H9 (cell line): ENCODE measurements around the gene KIF18B. TPM values are rescaled to one million over a fixed set of nuclear protein-coding genes. Genes with fewer than 3 reads are reported as not detected.

Source experiments
- DNase-seq: peaks from one replicate; pipeline ENCODE4 v3.0.0-alpha.2; 2017
- H2AFZ ChIP-seq: one replicate; pipeline ENCODE4 v1.6.1; 2013; ENCODE audit warnings: mild to moderate bottlenecking, low read length, control low read depth, moderate library complexity
- H2AK5ac ChIP-seq: 2 replicates; pipeline ENCODE4 v1.6.1; 2013; ENCODE audit warnings: low read length, control low read depth, mixed read lengths; ENCODE audit not compliant: insufficient read length
- H2BK120ac ChIP-seq: one replicate; pipeline ENCODE4 v1.6.1; 2013; ENCODE audit warnings: low read depth, mild to moderate bottlenecking, low read length, control low read depth, inconsistent platforms; ENCODE audit not compliant: poor library complexity, severe bottlenecking
- H2BK12ac ChIP-seq: 2 replicates; pipeline ENCODE4 v1.6.1; 2013; ENCODE audit warnings: low read length, control low read depth, mixed read lengths, low read depth; ENCODE audit not compliant: insufficient read length
- H2BK15ac ChIP-seq: 2 replicates; pipeline ENCODE4 v1.6.1; 2013; ENCODE audit warnings: low read depth, low read length, control low read depth
- H2BK20ac ChIP-seq: one replicate; pipeline ENCODE4 v1.6.1; 2013; ENCODE audit warnings: low read depth, mild to moderate bottlenecking, low read length, control low read depth, inconsistent platforms; ENCODE audit not compliant: poor library complexity, severe bottlenecking
- H2BK5ac ChIP-seq: 2 replicates; pipeline ENCODE4 v1.6.1; 2013; ENCODE audit warnings: low read length, control low read depth, mixed read lengths; ENCODE audit not compliant: insufficient read length
- H3K14ac ChIP-seq: 2 replicates; pipeline ENCODE4 v1.6.1; 2013; ENCODE audit warnings: low read length, control low read depth; ENCODE audit not compliant: insufficient read depth
- H3K18ac ChIP-seq: 2 replicates; pipeline ENCODE4 v1.6.1; 2013; ENCODE audit warnings: low read depth, mild to moderate bottlenecking, mixed read lengths, low read length, control low read depth; ENCODE audit not compliant: insufficient read length
- H3K23ac ChIP-seq: 2 replicates; pipeline ENCODE4 v1.6.1; 2013; ENCODE audit warnings: low read length, control low read depth, mixed read lengths, low read depth; ENCODE audit not compliant: insufficient read length
- H3K23me2 ChIP-seq: 2 replicates; pipeline ENCODE4 v1.6.1; 2013; ENCODE audit warnings: low read depth, mild to moderate bottlenecking, mixed read lengths, low read length, control low read depth; ENCODE audit not compliant: insufficient read length, poor library complexity, severe bottlenecking
- H3K27ac ChIP-seq: 2 replicates; pipeline ENCODE4 v1.5.1; 2013; ENCODE audit warnings: low read length, control low read depth, mixed read lengths, low read depth; ENCODE audit not compliant: insufficient read length
- H3K27me3 ChIP-seq: 2 replicates; pipeline ENCODE4 v1.6.1; 2013; ENCODE audit warnings: low read length, control low read depth, inconsistent platforms; ENCODE audit not compliant: insufficient read depth
- H3K4ac ChIP-seq: 2 replicates; pipeline ENCODE4 v1.6.1; 2013; ENCODE audit warnings: low read depth, mild to moderate bottlenecking, control low read depth, inconsistent platforms, low read length, moderate library complexity
- H3K4me1 ChIP-seq: 2 replicates; pipeline ENCODE4 v1.6.1; 2013; ENCODE audit warnings: low read length, control low read depth, inconsistent platforms; ENCODE audit not compliant: insufficient read depth
- H3K4me2 ChIP-seq: 2 replicates; pipeline ENCODE4 v1.6.1; 2013; ENCODE audit warnings: low read length, control low read depth, mixed read lengths; ENCODE audit not compliant: insufficient read length, insufficient read depth
- H3K56ac ChIP-seq: 2 replicates; pipeline ENCODE4 v1.6.1; 2013; ENCODE audit warnings: low read depth, mild to moderate bottlenecking, mixed read lengths, low read length, control low read depth; ENCODE audit not compliant: insufficient read length
- H3K79me1 ChIP-seq: 2 replicates; pipeline ENCODE4 v1.6.1; 2013; ENCODE audit warnings: low read depth, mild to moderate bottlenecking, moderate library complexity, low read length, control low read depth, inconsistent platforms; ENCODE audit not compliant: insufficient read depth, poor library complexity, severe bottlenecking
- H3K79me2 ChIP-seq: 2 replicates; pipeline ENCODE4 v1.6.1; 2013; ENCODE audit warnings: low read length, control low read depth, inconsistent platforms; ENCODE audit not compliant: insufficient read depth
- H3K9ac ChIP-seq: 2 replicates; pipeline ENCODE4 v1.6.1; 2013; ENCODE audit warnings: low read length, control low read depth, mixed read lengths; ENCODE audit not compliant: insufficient read length; ENCODE audit errors: extremely low read depth
- H3K9me3 ChIP-seq: one replicate; pipeline ENCODE4 v1.6.1; 2013; ENCODE audit warnings: low read depth, low read length, inconsistent platforms; ENCODE audit not compliant: control insufficient read depth
- H3T11ph ChIP-seq: one replicate; pipeline ENCODE4 v1.6.1; 2013; ENCODE audit warnings: mild to moderate bottlenecking, low read length, control low read depth, inconsistent platforms
- H4K20me1 ChIP-seq: one replicate; pipeline ENCODE4 v1.6.1; 2013; ENCODE audit not compliant: control insufficient read depth, insufficient read length, insufficient read depth
- H4K5ac ChIP-seq: 2 replicates; pipeline ENCODE4 v1.6.1; 2013; ENCODE audit warnings: low read depth, mild to moderate bottlenecking, mixed read lengths, low read length, control low read depth; ENCODE audit not compliant: insufficient read length
- H4K8ac ChIP-seq: replicated peaks from 2 replicates; pipeline ENCODE4 v1.6.1; 2013; ENCODE audit warnings: low read length, control low read depth, mixed read lengths, low read depth; ENCODE audit not compliant: insufficient read length
- H4K91ac ChIP-seq: 2 replicates; pipeline ENCODE4 v1.6.1; 2013; ENCODE audit warnings: low read depth, mild to moderate bottlenecking, moderate library complexity, mixed read lengths, low read length, control low read depth; ENCODE audit not compliant: insufficient read length
- H3K27ac Mint-ChIP-seq, 3 experiments: 2 replicates in 2 of 3; 3 replicates in 1 of 3; pipeline ENCODE4 v1.8.0; 2020 to 2021; ENCODE audit warnings: mixed read lengths in 3 of 3, mild to moderate bottlenecking in 1 of 3, moderate library complexity in 1 of 3
- H3K27me3 Mint-ChIP-seq: 2 replicates; pipeline ENCODE4 v1.8.0; 2021; ENCODE audit warnings: low read depth, mild to moderate bottlenecking, moderate library complexity, mixed read lengths
- H3K36me3 Mint-ChIP-seq, 3 experiments: 2 replicates in 2 of 3; 3 replicates in 1 of 3; pipeline ENCODE4 v1.8.0; 2020 to 2021; ENCODE audit warnings: low read depth in 3 of 3, mixed read lengths in 3 of 3; ENCODE audit not compliant: insufficient read depth in 1 of 3
- H3K4me1 Mint-ChIP-seq, 2 experiments: 2 replicates each; pipeline ENCODE4 v1.8.0; 2020; ENCODE audit warnings: mixed read lengths in 2 of 2
- H3K4me3 Mint-ChIP-seq, 2 experiments: 2 replicates in 1 of 2; 3 replicates in 1 of 2; pipeline ENCODE4 v1.8.0; 2020 to 2021; ENCODE audit warnings: mild to moderate bottlenecking in 2 of 2, mixed read lengths in 2 of 2, moderate library complexity in 1 of 2
- H3K9me3 Mint-ChIP-seq, 2 experiments: 2 replicates in 1 of 2; 3 replicates in 1 of 2; pipeline ENCODE4 v1.8.0; 2020; ENCODE audit warnings: mild to moderate bottlenecking in 2 of 2, mixed read lengths in 2 of 2, moderate library complexity in 1 of 2
- CTCF ChIP-seq: fragments of 200-600 bp; sonication (generic); conservative IDR thresholded peaks from 3 replicates; pipeline ENCODE4 v1.8.0; 2021; ENCODE audit warnings: antibody characterized with exemption, mild to moderate bottlenecking
- WGBS: extraction: QIAGEN DNeasy Blood & Tissue Kit; methylation state at CpG from one replicate; pipeline ENCODE4 v1.1.7; 2013; ENCODE audit warnings: missing lambda C conversion rate, low lambda C conversion rate, mixed read lengths; ENCODE audit not compliant: insufficient read length; ENCODE audit errors: extremely low coverage; 5-methylcytosine and 5-hydroxymethylcytosine counted together
- total RNA-seq: library from RNA; stranded (reverse); gene quantifications from 2 replicates; pipeline ENCODE4 v1.2.1, GENCODE V29; 2021

Gene KIF18B
- total RNA-seq, 1 experiment from 2014 or later: 51.8 TPM

GRCh38 chr17:44995436-44996001 lies 47.9 kb upstream of the KIF18B start:
- no peak overlapping the region for H2BK120ac ChIP-seq
- DNase-seq: no peak
- no peak overlapping the region for H2AFZ ChIP-seq
- no peak overlapping the region for H3K9ac ChIP-seq
- H2AK5ac ChIP-seq: no peak overlapping the region
- no peak overlapping the region for H3K18ac ChIP-seq
- peaks cover 14 to 23% of the 10 kb centered on the region in 2 experiments for H3K4me1 Mint-ChIP-seq
- H3K23me2 ChIP-seq: no peaks in the 10 kb centered on the region
- TF ChIP-seq CTCF: no peak
- no peak overlapping the region for H3K23ac ChIP-seq
- no peak overlapping the region for H3K4me3 Mint-ChIP-seq
- no peak overlapping the region for H3K4ac ChIP-seq
- no peak overlapping the region for H3K14ac ChIP-seq
- H4K20me1 ChIP-seq: no peaks in the 10 kb centered on the region
- H3K9me3 Mint-ChIP-seq: peaks cover 7 to 11% of the 10 kb centered on the region in 2 experiments; a peak in 4 of 5 replicates
- H3K79me2 ChIP-seq: no peaks in the 10 kb centered on the region
- WGBS: no CpG with 5 or more reads among the region's 11 CpGs
- no peak overlapping the region for H2BK5ac ChIP-seq
- no peak overlapping the region for H2BK15ac ChIP-seq
- no peak overlapping the region for H3K56ac ChIP-seq
- no peak overlapping the region for H2BK20ac ChIP-seq
- no peak overlapping the region for H3T11ph ChIP-seq
- H2BK12ac ChIP-seq: no peak overlapping the region
- H4K8ac ChIP-seq: no peak overlapping the region
- H3K27me3 Mint-ChIP-seq: peaks cover 25% of the 10 kb centered on the region
- no peak overlapping the region for H3K27ac Mint-ChIP-seq
- no peaks in the 10 kb centered on the region for H3K9me3 ChIP-seq
- no peaks in the 10 kb centered on the region for H3K4me1 ChIP-seq
- H3K79me1 ChIP-seq: no peaks in the 10 kb centered on the region
- no peak overlapping the region for H4K91ac ChIP-seq
- no peak overlapping the region for H3K4me2 ChIP-seq
- H3K27me3 ChIP-seq: no peaks in the 10 kb centered on the region; the same call in 1 of the 2 replicates
- no peak overlapping the region for H4K5ac ChIP-seq
- no peaks in the 10 kb centered on the region; a peak in 2 of 7 replicates for H3K36me3 Mint-ChIP-seq
- H3K27ac ChIP-seq: no peak overlapping the region
